Astrocyte of the spinal cord (primary cell): ENCODE data around the gene TPD52L2.
A peak's percentile ranks its signal among the peaks of the same experiment; 100 is the strongest.
"Not testable (repeated sequence)": the region's sequence is repeated elsewhere in the genome, so short reads cannot be mapped to it uniquely, and the experiment has no call there.

ENCODE experiments used
- DNase-seq: peaks from one replicate; pipeline ENCODE4 v3.0.0; 2011; ENCODE audit warnings: low read depth, low spot score
- H3K4me3 ChIP-seq: 2 replicates; pipeline ENCODE4 v1.5.1; 2011; ENCODE audit warnings: low read depth, mild to moderate bottlenecking, low read length, moderate library complexity
- in situ Hi-C: cut with HindIII; loops from 2 replicates; pipeline ENCODE4 v1.10.0; 2017; ENCODE audit warnings: low sequenced_read_pairs
- TF ChIP-seq, protein P1 (sequence below): IDR thresholded peaks from 2 replicates; pipeline ENCODE4 v1.5.1; 2012; ENCODE audit warnings: low read depth, mild to moderate bottlenecking, low read length, inconsistent platforms

Gene TPD52L2

GRCh38 chr20:63908008-63908682 is 43.1 kb downstream of the TPD52L2 start:
- in situ Hi-C loops, result no loop called here
- no peak for DNase-seq
- TF ChIP-seq, protein P1, sequence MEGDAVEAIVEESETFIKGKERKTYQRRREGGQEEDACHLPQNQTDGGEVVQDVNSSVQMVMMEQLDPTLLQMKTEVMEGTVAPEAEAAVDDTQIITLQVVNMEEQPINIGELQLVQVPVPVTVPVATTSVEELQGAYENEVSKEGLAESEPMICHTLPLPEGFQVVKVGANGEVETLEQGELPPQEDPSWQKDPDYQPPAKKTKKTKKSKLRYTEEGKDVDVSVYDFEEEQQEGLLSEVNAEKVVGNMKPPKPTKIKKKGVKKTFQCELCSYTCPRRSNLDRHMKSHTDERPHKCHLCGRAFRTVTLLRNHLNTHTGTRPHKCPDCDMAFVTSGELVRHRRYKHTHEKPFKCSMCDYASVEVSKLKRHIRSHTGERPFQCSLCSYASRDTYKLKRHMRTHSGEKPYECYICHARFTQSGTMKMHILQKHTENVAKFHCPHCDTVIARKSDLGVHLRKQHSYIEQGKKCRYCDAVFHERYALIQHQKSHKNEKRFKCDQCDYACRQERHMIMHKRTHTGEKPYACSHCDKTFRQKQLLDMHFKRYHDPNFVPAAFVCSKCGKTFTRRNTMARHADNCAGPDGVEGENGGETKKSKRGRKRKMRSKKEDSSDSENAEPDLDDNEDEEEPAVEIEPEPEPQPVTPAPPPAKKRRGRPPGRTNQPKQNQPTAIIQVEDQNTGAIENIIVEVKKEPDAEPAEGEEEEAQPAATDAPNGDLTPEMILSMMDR, result no peak
- H3K4me3 ChIP-seq, result no peak overlapping the region

GRCh38 chr20:63911176-63911575 is 46.1 kb downstream of the TPD52L2 start:
- in situ Hi-C loops, result no loop called here
- H3K4me3 ChIP-seq, result no peak overlapping the region
- TF ChIP-seq, protein P1, result no peak
- DNase-seq, result peak; percentile 35

- no peak overlapping the region for H3K4me3 ChIP-seq
- TF ChIP-seq, protein P1, result no peak
- in situ Hi-C loops, result no loop called here
- DNase-seq, result no peak
These were observed 48.7 kb downstream of the TPD52L2 start for GRCh38 chr20:63913768-63914167.

DNA sequence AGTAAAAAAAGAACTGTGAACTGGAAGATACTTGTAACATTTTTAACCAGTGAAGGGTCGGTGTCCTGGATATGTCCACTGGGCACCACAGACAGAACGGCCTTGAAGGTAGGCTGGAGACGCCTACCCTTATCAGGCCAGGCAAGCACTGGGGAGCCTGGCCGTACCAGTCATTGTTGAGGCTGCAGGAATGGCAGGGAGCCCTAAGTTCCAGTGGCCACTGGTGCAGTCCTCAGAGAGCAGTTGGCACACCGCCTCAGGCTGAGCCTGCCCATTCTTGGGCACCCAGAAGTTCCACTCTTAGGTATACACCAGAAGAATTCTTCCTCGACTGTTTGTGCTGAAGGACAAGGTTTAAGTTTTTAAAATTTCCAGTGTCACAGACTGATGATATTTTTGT is 50.4 kb downstream of the TPD52L2 start:
- TF ChIP-seq, protein P1, result no peak
- no peak overlapping the region for H3K4me3 ChIP-seq

DNA sequence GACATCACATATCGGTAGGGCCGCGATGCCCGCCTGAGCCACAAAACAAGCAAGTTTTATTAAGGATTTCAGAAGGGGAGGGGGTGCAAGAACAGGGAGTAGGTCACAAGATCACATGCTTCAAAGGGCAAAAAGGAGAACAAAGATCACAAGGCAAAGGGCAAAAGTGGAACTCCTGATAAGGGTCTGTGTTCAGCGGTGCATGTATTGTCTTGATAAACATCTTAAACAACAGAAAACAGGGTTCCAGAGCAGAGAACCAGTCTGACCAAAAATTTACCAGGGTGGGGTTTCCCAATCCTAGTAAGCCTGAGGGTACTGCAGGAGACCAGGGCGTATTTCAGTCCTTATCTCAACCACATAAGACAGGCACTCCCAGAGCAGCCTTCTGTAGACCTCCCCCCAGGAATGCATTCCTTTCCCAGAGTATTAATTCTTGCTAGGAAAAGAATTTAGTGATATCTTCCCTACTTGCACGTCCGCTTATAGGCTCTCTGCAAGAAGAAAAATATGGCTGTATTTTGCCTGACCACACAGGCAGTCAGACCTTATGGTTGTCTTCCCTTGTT is 51.4 kb downstream of the TPD52L2 start:
- H3K4me3 ChIP-seq, in situ Hi-C loops, DNase-seq: not testable (repeated sequence)

More for the DNA sequence above, 50.4 kb downstream of the TPD52L2 start:
- DNase-seq, result no peak
- in situ Hi-C loops, result no loop called here

DNA sequence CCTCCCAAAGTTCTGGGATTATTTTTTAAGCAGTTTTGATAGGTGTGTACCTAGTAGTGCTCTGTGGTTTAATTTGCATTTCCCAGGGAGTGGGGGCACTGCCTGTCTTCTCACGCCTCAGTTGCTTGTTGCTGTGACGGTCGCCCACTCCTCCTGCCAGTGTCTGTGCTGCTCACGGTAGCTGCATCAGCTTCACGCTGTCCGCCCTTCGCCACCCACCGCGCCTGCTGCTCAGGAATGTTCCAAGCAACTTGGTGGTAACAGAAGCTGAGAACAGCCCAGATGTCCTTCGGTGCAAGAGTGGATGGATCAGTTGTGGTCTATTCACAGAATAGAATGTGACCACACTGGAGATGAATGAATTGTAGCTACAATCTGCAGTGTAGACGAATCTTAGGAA is 52.7 kb downstream of the TPD52L2 start:
- no peak overlapping the region for H3K4me3 ChIP-seq
- TF ChIP-seq, protein P1, result no peak
- no peak for DNase-seq
- in situ Hi-C loops, result no loop called here

DNA sequence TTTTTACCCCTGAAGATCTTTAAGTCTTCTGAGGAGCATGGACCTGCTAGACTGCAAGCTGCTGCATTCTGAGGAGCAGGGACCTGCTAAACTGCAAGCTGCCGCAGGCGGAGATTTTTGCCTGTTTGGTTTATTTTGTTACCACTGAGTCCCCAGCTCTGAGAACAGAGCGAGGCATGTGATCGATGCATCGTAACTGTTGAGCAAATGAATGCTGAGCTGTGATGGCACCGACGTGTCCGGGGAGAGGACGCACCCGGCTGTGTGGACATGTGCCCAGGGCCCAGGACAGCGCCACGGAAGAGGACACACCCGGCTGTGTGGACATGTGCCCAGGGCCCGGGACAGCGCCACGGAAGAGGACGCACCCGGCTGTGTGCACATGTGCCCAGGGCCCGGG is 54.1 kb downstream of the TPD52L2 start:
- DNase-seq, result no peak
- in situ Hi-C loops, result no loop called here
- TF ChIP-seq, protein P1, result no peak
- H3K4me3 ChIP-seq, result no peak overlapping the region
